H1 (cell line): ENCODE data around the gene RBCK1. TPM values are rescaled to one million over a fixed set of nuclear protein-coding genes. Genes with fewer than 3 reads are reported as not detected.

Experiments
- CTCF ChIA-PET: fragments of 300-600 bp; sonication (Branson Sonifier 250); formaldehyde crosslinking; loops from one replicate; lab custom pipeline; 2021; ENCODE audit not compliant: partially characterized antibody; lab: Charles Lee
- POLR2A ChIA-PET: fragments of 300-600 bp; sonication (Branson Sonifier 250); formaldehyde crosslinking; loops from one replicate; lab custom pipeline; 2021; ENCODE audit warnings: inconsistent platforms; ENCODE audit not compliant: partially characterized antibody; lab: Charles Lee
- DNase-seq, 2 experiments: peaks; one replicate each; pipeline versions ENCODE4 v3.0.0 to v3.0.0-alpha.2; 2010 to 2022; ENCODE audit warnings: low spot score in 2 of 2, low read depth in 1 of 2, mixed read lengths in 1 of 2
- FAIRE-seq: peaks from 2 replicates; lab custom pipeline; 2011; peaks lifted over from hg19 to GRCh38; lab: Jason Lieb, UNC
- H2AFZ ChIP-seq: 2 replicates; pipeline ENCODE4 v1.8.1; 2012; ENCODE audit warnings: low read length, inconsistent platforms
- H2AK5ac ChIP-seq: 2 replicates; pipeline ENCODE4 v1.6.1; 2013; ENCODE audit warnings: low read depth, low read length
- H2BK120ac ChIP-seq: replicated peaks from 2 replicates; pipeline ENCODE3; 2013; ENCODE audit warnings: low read depth, low read length, inconsistent platforms
- H2BK12ac ChIP-seq: 2 replicates; pipeline ENCODE4 v1.6.1; 2013; ENCODE audit warnings: low read depth, low read length
- H2BK15ac ChIP-seq: 2 replicates; pipeline ENCODE4 v1.6.1; 2013; ENCODE audit warnings: low read length
- H2BK20ac ChIP-seq: 2 replicates; pipeline ENCODE4 v1.6.1; 2013; ENCODE audit warnings: low read length
- H2BK5ac ChIP-seq: 2 replicates; pipeline ENCODE4 v1.6.1; 2013; ENCODE audit warnings: low read depth, low read length
- H3K14ac ChIP-seq: 2 replicates; pipeline ENCODE4 v1.6.1; 2013; ENCODE audit warnings: inconsistent platforms; ENCODE audit not compliant: insufficient read length
- H3K18ac ChIP-seq: 2 replicates; pipeline ENCODE4 v1.6.1; 2013; ENCODE audit warnings: low read length; ENCODE audit errors: extremely low read depth
- H3K23ac ChIP-seq: 2 replicates; pipeline ENCODE4 v1.6.1; 2013; ENCODE audit warnings: inconsistent platforms; ENCODE audit not compliant: insufficient read length
- H3K23me2 ChIP-seq: 2 replicates; pipeline ENCODE4 v1.6.1; 2013; ENCODE audit warnings: low read depth, low read length
- H3K27ac ChIP-seq: 2 replicates; pipeline ENCODE4 v1.6.1; 2011; ENCODE audit warnings: low read depth, low read length, inconsistent platforms
- H3K27me3 ChIP-seq, 4 experiments: replicated peaks in 1 of 4; 1 replicate in 1 of 4; 2 replicates in 3 of 4; pipeline versions ENCODE4 v1.6.1 to v1.8.1; 2011 to 2013; ENCODE audit warnings: low read length in 3 of 4, mild to moderate bottlenecking in 3 of 4, inconsistent platforms in 2 of 4, mixed read lengths in 2 of 4, moderate library complexity in 1 of 4; ENCODE audit not compliant: control insufficient read depth in 3 of 4, insufficient read depth in 3 of 4; ENCODE audit errors: extremely low read depth in 1 of 4
- H3K36me3 ChIP-seq, 4 experiments: 2 replicates each; pipeline versions ENCODE4 v1.6.1 to v1.8.1; 2011 to 2013; ENCODE audit warnings: mild to moderate bottlenecking in 4 of 4, low read length in 3 of 4, moderate library complexity in 2 of 4, control low read depth in 1 of 4, inconsistent platforms in 1 of 4; ENCODE audit not compliant: insufficient read depth in 4 of 4, control insufficient read depth in 2 of 4
- H3K4ac ChIP-seq: replicated peaks from 2 replicates; pipeline ENCODE3; 2013; ENCODE audit warnings: low read length, low read depth, mixed read lengths, inconsistent platforms; ENCODE audit not compliant: insufficient read length
- H3K4me1 ChIP-seq, 4 experiments: replicated peaks in 1 of 4; 1 replicate in 1 of 4; 2 replicates in 3 of 4; pipeline versions ENCODE4 v1.6.1 to v1.8.1; 2011 to 2013; ENCODE audit warnings: low read length in 3 of 4, inconsistent platforms in 2 of 4, mixed read lengths in 1 of 4; ENCODE audit not compliant: insufficient read depth in 4 of 4, control insufficient read depth in 3 of 4
- H3K4me2 ChIP-seq, 2 experiments: 2 replicates each; pipeline versions ENCODE4 v1.6.1 to v1.8.1; 2011 to 2013; ENCODE audit warnings: low read depth in 2 of 2, low read length in 2 of 2, control low read depth in 1 of 2, inconsistent platforms in 1 of 2, mild to moderate bottlenecking in 1 of 2; ENCODE audit not compliant: insufficient read depth in 1 of 2
- H3K4me3 ChIP-seq, 4 experiments: fragments of 200-600, 300-600 bp in 1 of 4; sonication (generic), shearing (Covaris generic), sonication (Bioruptor Twin) in 1 of 4; 2 replicates each; pipeline versions ENCODE4 v1.5.1 to v1.8.1; 2011 to 2016; ENCODE audit warnings: low read length in 4 of 4, low read depth in 3 of 4, control low read depth in 2 of 4, inconsistent platforms in 2 of 4, mild to moderate bottlenecking in 2 of 4, mixed read lengths in 1 of 4, moderate library complexity in 1 of 4; ENCODE audit not compliant: insufficient read depth in 2 of 4; ENCODE audit errors: extremely low read depth in 1 of 4
- H3K56ac ChIP-seq: replicated peaks from 2 replicates; pipeline ENCODE3; 2013; ENCODE audit warnings: low read depth, mild to moderate bottlenecking, mixed read lengths, low read length, inconsistent platforms; ENCODE audit not compliant: insufficient read length
- H3K79me1 ChIP-seq: 2 replicates; pipeline ENCODE4 v1.6.1; 2013; ENCODE audit warnings: low read depth, low read length, control low read depth
- H3K79me2 ChIP-seq, 2 experiments: 2 replicates each; pipeline versions ENCODE4 v1.6.1 to v1.8.1; 2012 to 2013; ENCODE audit warnings: low read length in 2 of 2, mild to moderate bottlenecking in 2 of 2, inconsistent platforms in 1 of 2; ENCODE audit not compliant: insufficient read depth in 2 of 2, control insufficient read depth in 1 of 2
- H3K9ac ChIP-seq, 4 experiments: replicated peaks in 1 of 4; 1 replicate in 1 of 4; 2 replicates in 3 of 4; pipeline versions ENCODE4 v1.6.1 to v1.8.1; 2011 to 2013; ENCODE audit warnings: low read depth in 3 of 4, low read length in 3 of 4, control low read depth in 2 of 4, mild to moderate bottlenecking in 2 of 4, moderate library complexity in 2 of 4, inconsistent platforms in 1 of 4; ENCODE audit errors: extremely low read depth in 1 of 4
- H3K9me3 ChIP-seq, 2 experiments: 2 replicates each; pipeline versions ENCODE4 v1.6.1 to v1.8.1; 2012 to 2013; ENCODE audit warnings: mild to moderate bottlenecking in 2 of 2, moderate library complexity in 2 of 2, control low read depth in 1 of 2, inconsistent platforms in 1 of 2, low read depth in 1 of 2, low read length in 1 of 2, mixed read lengths in 1 of 2; ENCODE audit not compliant: insufficient read depth in 2 of 2
- H4K20me1 ChIP-seq, 2 experiments: replicated peaks in 1 of 2; 2 replicates each; pipeline versions ENCODE3 to v1.8.1; 2011 to 2013; ENCODE audit warnings: inconsistent platforms in 2 of 2, low read length in 2 of 2, mild to moderate bottlenecking in 1 of 2; ENCODE audit not compliant: insufficient read depth in 2 of 2, control insufficient read depth in 1 of 2
- H4K5ac ChIP-seq: 2 replicates; pipeline ENCODE4 v1.6.1; 2013; ENCODE audit warnings: low read length, low read depth, mixed read lengths, inconsistent platforms; ENCODE audit not compliant: insufficient read length
- H4K8ac ChIP-seq: 2 replicates; pipeline ENCODE4 v1.8.0; 2013; ENCODE audit warnings: mild to moderate bottlenecking, moderate library complexity, low read length, inconsistent platforms; ENCODE audit not compliant: insufficient read depth; ENCODE audit errors: extremely low read depth
- H4K91ac ChIP-seq: replicated peaks from 2 replicates; pipeline ENCODE3; 2013; ENCODE audit warnings: low read length, mixed read lengths, inconsistent platforms; ENCODE audit not compliant: insufficient read length
- POLR2A ChIP-seq, 2 experiments: IDR thresholded peaks; 1 replicate in 1 of 2; 2 replicates in 1 of 2; pipeline ENCODE4 v1.6.1; 2011; ENCODE audit warnings: low read depth in 2 of 2, low read length in 2 of 2, mild to moderate bottlenecking in 2 of 2; ENCODE audit errors: control extremely low read depth in 1 of 2
- WGBS, 2 experiments: shearing (Covaris generic) in 1 of 2; methylation state at CpG; one replicate each; pipeline versions ENCODE4 v1.1.6 to v1.1.7; 2013 to 2015; ENCODE audit warnings: low lambda C conversion rate in 2 of 2, mixed read lengths in 2 of 2, inconsistent platforms in 1 of 2, low coverage in 1 of 2, missing lambda C conversion rate in 1 of 2; ENCODE audit not compliant: insufficient replicate concordance in 2 of 2, insufficient coverage in 1 of 2, insufficient read length in 1 of 2; ENCODE audit errors: extremely low coverage in 1 of 2, missing lambda C conversion rate in 1 of 2; 5-methylcytosine and 5-hydroxymethylcytosine counted together
- polyA plus RNA-seq, 7 experiments: library from polyadenylated mRNA; depleted of rRNA in 3 of 7; stranded (reverse) in 5 of 7; unstranded in 2 of 7; fragments of >200 nt in 5 of 7; fragments of 200-250 nt in 2 of 7; gene quantifications; 1 replicate in 5 of 7; 2 replicates in 1 of 7; 4 replicates in 1 of 7; pipeline versions ENCODE4 v1.2.1 to v1.2.3, GENCODE V29; 2011 to 2013; ENCODE audit warnings: missing spikeins in 2 of 7, mixed read lengths in 2 of 7
- total RNA-seq: library from RNA; stranded (reverse); fragmentation: NEBNext Ultra II Directional; extraction: Animal tissue kit (Norgen Biotek cat#: 25700); gene quantifications from 2 replicates; pipeline ENCODE4 v1.2.1, GENCODE V29; 2021

The RBCK1 gene
- total and polyA plus RNA-seq, 2 of the 8 experiments (the other 6 are each of a cell fraction or from before 2014, with no cell fraction given), result 43.1 to 54.7 TPM

GRCh38 chr20:467755-468154, 59.7 kb downstream of the RBCK1 start:
- Histone ChIP-seq H2BK5ac (no peak overlapping the region), H2BK20ac (no peak overlapping the region), H3K23ac (no peak overlapping the region), H4K5ac (no peak overlapping the region), H2AFZ (no peak overlapping the region), H3K4ac (no peak overlapping the region), H3K27me3 (peaks cover 0 to 8% (median 7%) of the 10 kb centered on the region in 4 experiments; a peak in 3 of 7 replicates), H3K23me2 (peaks cover 3% of the 10 kb centered on the region; the same call in 1 of the 2 replicates), H3K14ac (no peak overlapping the region), H3K56ac (no peak overlapping the region), H3K79me2 (no peaks in the 10 kb centered on the region), H4K20me1 (no peaks in the 10 kb centered on the region), H3K4me3 (no peak overlapping the region), H2BK12ac (no peak overlapping the region), H3K9me3 (peaks cover 24 to 28% of the 10 kb centered on the region in 2 experiments), H3K4me2 (no peak overlapping the region), H2BK15ac (no peak overlapping the region), H3K27ac (no peak overlapping the region), H2BK120ac (no peak overlapping the region), H4K91ac (no peak overlapping the region), H4K8ac (no peak overlapping the region), H3K18ac (no peak overlapping the region), H2AK5ac (no peak overlapping the region), H3K79me1 (no peaks in the 10 kb centered on the region), H3K9ac (no peak overlapping the region), H3K4me1 (peaks cover 0 to 2% (median 0%) of the 10 kb centered on the region in 4 experiments; a peak in 2 of 7 replicates), H3K36me3 (no peaks in the 10 kb centered on the region)
- ChIA-PET CTCF (interaction anchor here (1.1 kb wide), 1 partner anchor 89 kb away, joined by 3 read pairs; no protein-coding TSS in a partner anchor), POLR2A (no interaction called here)
- 95% methylated on average over 7 of the region's 7 CpGs; no CpG with 5 or more reads in 1 of the 2 experiments for WGBS, 2 experiments
- no peak for FAIRE-seq
- TF ChIP-seq POLR2A (IDR thresholded peaks at IDR 0.05; ENCODE audit: control extremely low read depth in 1 of 2, low read depth in 2 of 2, low read length in 2 of 2), result no peak
- DNase-seq, result no peak
